Breast epithelium (tissue), 3 donors: Measurements from ENCODE around the gene CD99L2.

Source experiments
- CTCF ChIP-seq, 3 donors: fragments of 450-650 bp; IDR thresholded peaks; one replicate each; pipeline ENCODE4 v1.5.1; 2016 to 2017; ENCODE audit warnings: antibody characterized with exemption in 3 of 3, mild to moderate bottlenecking in 3 of 3, moderate library complexity in 3 of 3
- POLR2A ChIP-seq: fragments of 450-650 bp; IDR thresholded peaks from one replicate; pipeline ENCODE4 v1.6.1; 2016; ENCODE audit warnings: antibody characterized with exemption, mild to moderate bottlenecking, moderate library complexity
- POLR2AphosphoS5 ChIP-seq, 3 donors: sonication (generic); formaldehyde crosslinking; IDR thresholded peaks; one replicate each; pipeline ENCODE4 v1.6.1; 2017; ENCODE audit warnings: antibody characterized with exemption in 3 of 3

DNA sequence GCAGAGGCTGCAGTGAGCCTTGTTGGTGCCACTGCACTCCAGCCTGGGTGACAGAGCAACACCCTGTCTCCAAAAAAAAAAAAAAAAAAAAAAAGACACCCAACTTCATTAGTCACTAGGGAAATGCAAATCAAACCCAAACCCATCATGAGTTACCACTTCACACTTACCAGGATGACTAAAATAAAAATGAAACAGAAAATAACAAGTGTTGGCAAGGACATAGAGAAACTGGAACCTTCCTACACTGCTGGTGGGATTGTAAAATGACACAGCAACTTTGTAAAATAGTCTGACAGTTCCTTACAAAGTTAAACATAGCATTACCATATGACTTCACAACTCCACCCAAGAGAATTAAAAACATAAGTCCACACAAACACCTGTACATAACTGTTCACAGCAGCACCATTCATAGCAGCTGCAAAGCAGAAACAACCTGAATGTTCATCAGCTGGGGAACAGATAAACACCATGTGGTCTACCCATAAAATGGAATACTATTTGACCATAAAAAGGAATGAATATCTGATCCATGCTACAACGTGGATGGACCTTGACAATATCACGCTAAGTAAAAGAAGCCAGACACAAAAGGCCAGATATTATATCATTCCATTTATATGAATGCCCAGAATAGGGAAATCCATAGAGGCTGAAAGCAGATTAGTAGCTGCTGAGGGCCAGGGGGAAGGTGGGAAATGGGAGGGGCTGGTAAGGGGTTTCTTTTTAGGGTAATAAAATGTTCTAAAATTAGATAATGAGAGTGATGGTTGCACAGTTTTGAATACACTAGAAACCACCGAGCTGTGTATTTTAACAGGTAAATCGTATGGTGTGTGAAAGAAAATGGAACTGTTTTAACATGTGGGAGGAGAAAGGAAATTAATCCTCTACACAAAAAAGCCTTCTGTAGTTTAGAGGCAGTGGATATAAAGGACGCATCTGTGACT lies 18.3 kb downstream of the CD99L2 start:
- TF ChIP-seq CTCF (IDR thresholded peaks at IDR 0.05) (no peak), POLR2A (no peak), POLR2AphosphoS5 (IDR thresholded peaks at IDR 0.05) (no peak)
